ENCODE measurements around the gene ATP5F1D.
A peak's percentile ranks its signal among the peaks of the same experiment; 100 is the strongest.

Gene ATP5F1D

GRCh38 chr19:1276628-1277022 is 35.1 kb downstream of the ATP5F1D start:
- Histone ChIP-seq H3K36me3 (peaks cover 66% of the 10 kb centered on the region), H3K27ac (peak overlapping the region; percentile 92)

DNA sequence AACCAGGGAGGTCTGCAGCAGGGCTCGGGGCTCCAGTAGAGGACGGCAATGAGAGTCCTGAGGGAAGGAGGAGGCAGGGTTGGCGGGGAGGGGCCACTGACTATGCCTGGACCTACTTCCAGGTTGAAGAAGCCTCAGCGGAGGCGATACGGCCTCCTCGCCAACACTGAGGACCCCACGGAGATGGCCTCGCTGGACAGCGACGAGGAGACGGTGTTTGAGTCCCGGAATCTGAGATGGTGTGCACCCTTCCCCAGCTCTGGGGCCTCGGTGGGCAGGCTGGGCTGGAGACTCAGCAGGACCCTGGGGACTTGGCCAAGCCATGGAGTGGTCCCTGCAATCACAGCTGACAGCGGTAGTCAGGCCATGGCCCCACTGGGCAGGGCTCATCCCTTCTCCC is 35.5 kb downstream of the ATP5F1D start:
- TF ChIP-seq, protein P1, sequence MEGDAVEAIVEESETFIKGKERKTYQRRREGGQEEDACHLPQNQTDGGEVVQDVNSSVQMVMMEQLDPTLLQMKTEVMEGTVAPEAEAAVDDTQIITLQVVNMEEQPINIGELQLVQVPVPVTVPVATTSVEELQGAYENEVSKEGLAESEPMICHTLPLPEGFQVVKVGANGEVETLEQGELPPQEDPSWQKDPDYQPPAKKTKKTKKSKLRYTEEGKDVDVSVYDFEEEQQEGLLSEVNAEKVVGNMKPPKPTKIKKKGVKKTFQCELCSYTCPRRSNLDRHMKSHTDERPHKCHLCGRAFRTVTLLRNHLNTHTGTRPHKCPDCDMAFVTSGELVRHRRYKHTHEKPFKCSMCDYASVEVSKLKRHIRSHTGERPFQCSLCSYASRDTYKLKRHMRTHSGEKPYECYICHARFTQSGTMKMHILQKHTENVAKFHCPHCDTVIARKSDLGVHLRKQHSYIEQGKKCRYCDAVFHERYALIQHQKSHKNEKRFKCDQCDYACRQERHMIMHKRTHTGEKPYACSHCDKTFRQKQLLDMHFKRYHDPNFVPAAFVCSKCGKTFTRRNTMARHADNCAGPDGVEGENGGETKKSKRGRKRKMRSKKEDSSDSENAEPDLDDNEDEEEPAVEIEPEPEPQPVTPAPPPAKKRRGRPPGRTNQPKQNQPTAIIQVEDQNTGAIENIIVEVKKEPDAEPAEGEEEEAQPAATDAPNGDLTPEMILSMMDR (IDR thresholded peaks at IDR 0.05; ENCODE audit: low read depth, low read length), result no peak
- no peak overlapping the region for H3K27ac ChIP-seq
- no peaks in the 10 kb centered on the region for H3K9me3 ChIP-seq (ENCODE audit: severe bottlenecking)
- peaks cover 62% of the 10 kb centered on the region for H3K36me3 ChIP-seq
- DNase-seq, result no peak
- H3K27me3 ChIP-seq (ENCODE audit: insufficient read depth, low read depth, severe bottlenecking), result no peaks in the 10 kb centered on the region
- no peak overlapping the region for H3K4me3 ChIP-seq (ENCODE audit: low read depth, low read length)

More at GRCh38 chr19:1276628-1277022, 35.1 kb downstream of the ATP5F1D start:
- no peaks in the 10 kb centered on the region for H3K27me3 ChIP-seq (ENCODE audit: insufficient read depth, low read depth, severe bottlenecking)
- TF ChIP-seq, protein P1 (IDR thresholded peaks at IDR 0.05; ENCODE audit: low read depth, low read length), result no peak
- H3K4me3 ChIP-seq (ENCODE audit: low read depth, low read length), result peak overlapping the region; percentile 59
- DNase-seq, result no peak
- H3K9me3 ChIP-seq (ENCODE audit: severe bottlenecking), result no peaks in the 10 kb centered on the region

DNA sequence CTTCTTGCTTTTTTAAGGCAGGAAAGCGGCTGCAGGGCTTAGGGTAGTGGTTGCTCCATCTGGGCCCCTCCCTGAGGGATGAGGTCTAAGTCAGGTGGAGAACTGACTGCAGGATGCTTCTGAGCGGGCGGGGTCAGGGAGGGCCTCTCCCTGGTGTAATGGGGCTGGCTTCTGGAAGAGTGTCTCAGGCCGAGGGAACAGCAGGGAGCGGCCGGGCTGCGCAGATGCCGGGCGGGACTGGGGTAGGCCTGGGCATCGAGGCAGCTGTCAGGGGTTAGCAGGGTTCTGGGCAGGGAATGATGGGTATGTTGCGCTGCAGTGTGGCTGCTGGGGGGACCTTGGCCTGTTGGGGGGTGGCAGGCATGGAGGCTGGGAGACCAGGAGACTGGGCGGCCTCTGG is 36.5 kb downstream of the ATP5F1D start:
- H3K9me3 ChIP-seq (ENCODE audit: severe bottlenecking), result no peaks in the 10 kb centered on the region
- DNase-seq, result no peak
- H3K27me3 ChIP-seq (ENCODE audit: insufficient read depth, low read depth, severe bottlenecking), result no peaks in the 10 kb centered on the region
- peaks cover 52% of the 10 kb centered on the region for H3K36me3 ChIP-seq
- no peak overlapping the region for H3K27ac ChIP-seq
- H3K4me3 ChIP-seq (ENCODE audit: low read depth, low read length), result no peak overlapping the region
- TF ChIP-seq, protein P1 (IDR thresholded peaks at IDR 0.05; ENCODE audit: low read depth, low read length), result no peak

GRCh38 chr19:1278713-1279660 is 37.4 kb downstream of the ATP5F1D start:
- TF ChIP-seq, protein P1 (IDR thresholded peaks at IDR 0.05; ENCODE audit: low read depth, low read length), result no peak
- H3K27ac ChIP-seq, result no peak overlapping the region
- H3K9me3 ChIP-seq (ENCODE audit: severe bottlenecking), result no peaks in the 10 kb centered on the region
- DNase-seq, result no peak
- no peak overlapping the region for H3K4me3 ChIP-seq (ENCODE audit: low read depth, low read length)
- H3K36me3 ChIP-seq, result peaks cover 43% of the 10 kb centered on the region
- H3K27me3 ChIP-seq (ENCODE audit: insufficient read depth, low read depth, severe bottlenecking), result no peaks in the 10 kb centered on the region

GRCh38 chr19:1279782-1280341 is 38.3 kb downstream of the ATP5F1D start:
- H3K27me3 ChIP-seq (ENCODE audit: insufficient read depth, low read depth, severe bottlenecking), result no peaks in the 10 kb centered on the region
- peaks cover 34% of the 10 kb centered on the region for H3K36me3 ChIP-seq
- TF ChIP-seq, protein P1 (IDR thresholded peaks at IDR 0.05; ENCODE audit: low read depth, low read length), result peak; percentile 99
- no peak overlapping the region for H3K4me3 ChIP-seq (ENCODE audit: low read depth, low read length)
- H3K9me3 ChIP-seq (ENCODE audit: severe bottlenecking), result no peaks in the 10 kb centered on the region
- H3K27ac ChIP-seq, result no peak overlapping the region
- peak; percentile 85 for DNase-seq

Measured in WERI-Rb-1 (cell line).